HK-2 (cell line): ENCODE data around the gene CYP4V2.
A peak's percentile ranks its signal among the peaks of the same experiment; 100 is the strongest.

Experiments
- DNase-seq: peaks from one replicate; pipeline ENCODE4 v3.0.0-alpha.2; 2018; ENCODE audit not compliant: unreplicated experiment

Gene CYP4V2

GRCh38 chr4:186188107-186188506, 3.3 kb upstream of the CYP4V2 start:
- DNase-seq, result no peak

DNA sequence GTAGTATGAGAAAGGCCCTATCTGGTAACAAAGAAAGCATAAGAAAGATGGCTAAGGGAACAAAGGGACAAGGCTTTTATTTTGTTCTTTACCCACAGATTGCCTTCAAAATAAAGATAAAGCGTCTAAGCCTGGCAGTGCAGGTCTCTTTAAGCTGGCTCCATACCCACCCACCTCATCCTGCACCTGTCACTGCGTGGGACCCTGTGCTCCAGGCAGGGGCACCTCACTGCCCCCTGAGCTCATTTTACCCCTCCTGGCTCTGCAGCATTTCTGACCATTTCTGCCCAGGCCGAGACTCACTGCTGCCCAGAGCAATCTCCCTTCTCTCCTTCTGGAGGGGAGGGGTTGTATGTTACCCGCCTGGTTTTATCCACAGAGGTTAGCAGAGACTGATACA, 1.7 kb upstream of the CYP4V2 start:
- no peak for DNase-seq

GRCh38 chr4:186190581-186191199, 677 bp upstream of the CYP4V2 start:
- DNase-seq, result no peak

DNA sequence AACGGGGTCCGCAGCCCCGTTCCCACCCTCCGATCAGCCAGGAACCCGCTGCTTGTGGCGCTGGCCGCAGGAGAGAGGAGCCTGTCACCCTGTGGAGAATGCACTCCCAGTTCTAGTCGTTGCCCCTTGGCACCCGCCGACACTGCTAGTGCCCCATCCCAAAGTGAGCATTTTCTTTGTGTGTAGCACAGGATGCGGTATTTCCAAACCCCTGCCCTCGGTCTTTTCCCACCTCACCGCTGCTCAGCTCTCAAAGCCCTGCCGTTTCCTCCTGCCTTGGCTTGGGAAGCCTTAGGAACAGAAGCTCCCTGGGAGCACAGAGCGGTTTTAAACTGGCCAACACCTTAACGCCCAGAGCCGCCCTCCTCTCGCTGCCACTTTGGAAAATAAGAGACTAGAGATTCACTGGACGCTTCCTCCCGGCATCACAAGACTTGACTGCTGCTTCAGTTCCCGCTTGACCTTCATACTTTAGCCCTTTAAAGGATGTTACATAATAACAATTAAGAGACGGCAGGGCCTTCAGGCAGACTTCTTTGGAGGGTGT, 772 bp downstream of the CYP4V2 start:
- peak; percentile 54 for DNase-seq

- no peak for DNase-seq
Observed at GRCh38 chr4:186193851-186194250, 2.5 kb downstream of the CYP4V2 start.

- DNase-seq, result no peak
Observed at GRCh38 chr4:186196063-186196462, 4.7 kb downstream of the CYP4V2 start.

GRCh38 chr4:186200516-186200915, 9.1 kb downstream of the CYP4V2 start:
- DNase-seq, result no peak

DNA sequence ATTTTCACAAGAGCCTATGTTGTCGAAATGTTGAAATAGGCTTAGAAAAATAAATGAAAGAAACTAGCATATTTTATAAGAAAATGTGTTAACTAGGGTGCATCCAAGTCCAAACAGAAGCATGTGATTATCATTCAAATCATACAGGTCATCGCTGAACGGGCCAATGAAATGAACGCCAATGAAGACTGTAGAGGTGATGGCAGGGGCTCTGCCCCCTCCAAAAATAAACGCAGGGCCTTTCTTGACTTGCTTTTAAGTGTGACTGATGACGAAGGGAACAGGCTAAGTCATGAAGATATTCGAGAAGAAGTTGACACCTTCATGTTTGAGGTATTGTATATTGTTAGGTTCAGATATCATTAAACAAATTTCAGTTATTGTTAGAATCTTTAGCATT, 9.6 kb downstream of the CYP4V2 start:
- DNase-seq, result no peak

GRCh38 chr4:186201535-186202230, 10.3 kb downstream of the CYP4V2 start:
- no peak for DNase-seq

DNA sequence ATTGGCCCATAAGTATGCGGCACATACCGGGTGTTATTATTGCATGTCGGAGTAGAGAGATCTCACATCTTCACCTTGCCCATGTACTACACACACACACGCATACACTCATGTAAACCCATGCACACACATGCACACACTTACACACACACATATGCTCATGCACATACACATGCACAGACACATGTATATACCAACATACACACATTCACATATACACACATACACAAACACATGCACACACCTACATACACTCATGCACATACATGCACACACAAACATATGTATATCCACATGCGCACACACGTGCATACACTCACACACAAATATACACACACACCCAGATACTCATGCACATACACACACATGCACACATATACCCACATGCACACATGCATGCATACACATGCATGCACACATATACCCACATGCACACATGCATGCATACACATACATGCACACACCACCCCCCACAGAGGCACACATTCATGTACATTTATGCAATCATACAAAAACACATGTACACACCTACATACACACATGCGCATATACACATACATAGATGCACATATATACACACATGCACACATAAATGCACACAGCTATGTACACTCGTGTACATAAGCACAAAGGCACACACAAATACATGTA, 11.2 kb downstream of the CYP4V2 start:
- DNase-seq, result no peak

DNA sequence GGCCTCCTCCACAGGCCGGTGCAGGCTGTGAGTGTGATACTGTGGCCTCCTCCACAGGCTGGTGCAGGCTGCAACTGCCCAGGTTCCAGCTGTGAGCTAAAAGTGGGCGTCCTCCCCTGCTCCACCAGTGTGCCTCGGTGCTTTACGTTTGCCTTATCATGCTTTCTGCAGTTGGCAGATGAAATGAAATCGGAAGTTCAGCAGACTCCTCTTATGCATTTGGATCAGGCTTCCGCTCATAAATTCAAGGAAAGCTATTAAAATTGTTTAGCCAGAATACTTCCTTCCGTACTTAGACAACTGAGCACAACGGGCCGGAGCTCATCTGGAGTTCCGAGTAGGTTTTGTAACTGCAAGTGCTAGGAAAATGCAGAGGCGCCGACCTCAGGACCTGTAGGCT, 12.0 kb downstream of the CYP4V2 start:
- DNase-seq, result no peak

- no peak for DNase-seq
Observed at GRCh38 chr4:186204103-186204559, 12.8 kb downstream of the CYP4V2 start.

- DNase-seq, result no peak
Observed at GRCh38 chr4:186204686-186205085, 13.3 kb downstream of the CYP4V2 start.

DNA sequence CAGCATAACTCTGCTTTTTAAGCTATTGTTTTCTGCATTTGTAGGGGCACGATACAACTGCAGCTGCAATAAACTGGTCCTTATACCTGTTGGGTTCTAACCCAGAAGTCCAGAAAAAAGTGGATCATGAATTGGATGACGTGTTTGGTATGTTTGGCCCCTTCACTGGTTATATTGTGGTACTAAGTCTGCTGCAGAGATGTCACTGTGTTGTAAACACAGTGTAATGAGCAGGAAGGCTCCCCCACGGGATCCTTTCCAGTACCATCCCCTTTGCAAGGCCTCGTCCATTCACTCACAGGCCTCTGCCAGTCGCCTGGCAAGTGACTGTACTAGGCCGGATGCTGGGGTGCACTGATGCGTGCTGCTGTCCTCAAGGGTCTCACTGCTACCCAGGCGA, 13.8 kb downstream of the CYP4V2 start:
- DNase-seq, result no peak

DNA sequence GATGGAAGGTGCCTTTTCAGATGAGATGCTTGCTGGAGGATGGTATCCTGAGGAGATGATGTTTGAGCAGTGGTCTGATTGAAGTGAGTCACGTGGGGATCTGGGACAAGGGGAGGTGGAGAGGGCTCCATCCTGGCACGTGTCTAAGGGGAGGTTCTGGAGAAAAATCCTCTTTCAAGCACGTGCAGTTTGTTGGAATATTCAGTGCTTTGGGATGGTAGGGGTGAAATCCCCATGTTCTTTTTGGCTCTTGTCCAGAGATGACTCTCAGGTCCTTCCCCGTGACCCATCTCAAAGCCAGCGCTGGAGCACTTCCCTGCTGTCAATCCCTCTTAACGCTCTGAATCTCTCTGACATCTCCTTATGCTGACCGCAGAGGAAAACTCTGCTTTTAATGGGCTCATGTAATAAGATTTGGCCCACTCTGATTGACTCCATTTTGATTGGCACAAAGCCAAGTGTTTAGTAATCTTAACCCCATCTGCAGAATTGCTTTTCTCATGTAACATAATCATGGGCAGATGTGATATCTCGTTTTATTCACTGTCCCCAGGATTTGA, 25.2 kb downstream of the CYP4V2 start:
- no peak for DNase-seq

DNA sequence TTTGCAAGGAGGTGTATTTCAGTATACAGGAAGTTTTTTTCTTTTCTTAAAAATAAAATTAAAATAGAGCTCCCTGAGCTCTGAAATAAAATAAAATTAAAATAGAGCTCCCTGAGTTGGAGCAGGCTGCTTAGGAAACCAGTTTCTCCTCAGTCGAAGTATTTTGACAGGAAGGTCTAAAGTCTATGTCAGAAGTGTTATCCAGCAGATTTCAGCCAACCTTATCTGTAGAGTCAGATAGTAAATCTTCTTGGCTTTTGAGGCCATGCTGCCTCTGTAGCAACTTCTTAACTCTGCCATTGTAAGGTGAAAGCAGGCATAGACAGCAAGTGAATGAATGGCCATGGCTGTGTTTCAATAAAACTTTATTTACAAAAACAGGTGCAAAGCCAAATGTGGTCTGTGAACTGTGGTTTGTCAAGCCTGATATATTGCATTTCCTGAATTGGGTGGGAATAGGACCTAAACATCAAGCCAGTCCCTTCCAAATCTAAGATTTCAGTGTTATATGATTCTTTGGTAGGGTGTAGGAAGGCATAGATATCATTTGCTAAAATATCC, 26.4 kb downstream of the CYP4V2 start:
- no peak for DNase-seq

DNA sequence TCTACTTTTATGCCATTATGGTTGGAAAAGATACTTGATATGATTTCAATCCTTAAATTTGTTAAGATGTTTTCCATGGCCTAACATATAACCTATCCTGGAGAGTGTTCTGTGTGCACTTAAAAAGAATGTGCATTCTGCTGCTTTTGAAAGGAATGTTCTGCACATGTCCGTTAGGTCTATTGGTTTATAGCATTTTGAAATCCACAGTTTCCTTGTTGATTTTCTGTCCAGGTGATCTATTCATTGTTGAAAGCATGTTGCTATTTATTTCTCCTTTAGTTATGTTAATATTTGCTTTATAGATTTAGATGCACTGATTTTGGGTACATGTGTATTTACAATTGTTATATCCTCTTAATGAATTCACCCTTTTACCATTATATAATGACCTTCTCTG, 30.3 kb downstream of the CYP4V2 start:
- no peak for DNase-seq

GRCh38 chr4:186225848-186226247, 34.5 kb downstream of the CYP4V2 start:
- DNase-seq, result no peak

GRCh38 chr4:186226521-186227189, 35.3 kb downstream of the CYP4V2 start:
- DNase-seq, result no peak

DNA sequence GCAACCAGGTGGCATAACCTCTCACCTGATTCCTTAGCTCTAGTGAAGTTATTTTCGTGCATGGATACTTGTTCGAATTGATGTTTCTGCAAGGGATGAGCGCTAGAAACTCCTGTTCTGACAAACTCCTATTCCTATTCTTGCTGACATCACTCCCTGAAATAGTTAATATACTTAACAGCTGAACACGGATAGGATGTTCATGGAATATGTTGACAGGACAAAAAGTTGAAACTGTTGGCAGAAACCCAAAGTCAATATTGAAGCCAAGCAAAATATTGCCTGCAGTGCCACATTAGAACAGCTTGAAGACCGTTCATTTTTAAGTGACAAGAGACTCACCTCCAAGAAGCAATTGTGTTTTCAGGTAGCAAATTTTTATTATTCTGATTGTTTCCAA, 35.9 kb downstream of the CYP4V2 start, which contains the start of gene KLKB1:
TSS of gene KLKB1 (plus strand) at position 287 of the 400 bp plus-strand sequence. CDS start 689 bp downstream, outside the sequence.
- DNase-seq, result no peak

DNA sequence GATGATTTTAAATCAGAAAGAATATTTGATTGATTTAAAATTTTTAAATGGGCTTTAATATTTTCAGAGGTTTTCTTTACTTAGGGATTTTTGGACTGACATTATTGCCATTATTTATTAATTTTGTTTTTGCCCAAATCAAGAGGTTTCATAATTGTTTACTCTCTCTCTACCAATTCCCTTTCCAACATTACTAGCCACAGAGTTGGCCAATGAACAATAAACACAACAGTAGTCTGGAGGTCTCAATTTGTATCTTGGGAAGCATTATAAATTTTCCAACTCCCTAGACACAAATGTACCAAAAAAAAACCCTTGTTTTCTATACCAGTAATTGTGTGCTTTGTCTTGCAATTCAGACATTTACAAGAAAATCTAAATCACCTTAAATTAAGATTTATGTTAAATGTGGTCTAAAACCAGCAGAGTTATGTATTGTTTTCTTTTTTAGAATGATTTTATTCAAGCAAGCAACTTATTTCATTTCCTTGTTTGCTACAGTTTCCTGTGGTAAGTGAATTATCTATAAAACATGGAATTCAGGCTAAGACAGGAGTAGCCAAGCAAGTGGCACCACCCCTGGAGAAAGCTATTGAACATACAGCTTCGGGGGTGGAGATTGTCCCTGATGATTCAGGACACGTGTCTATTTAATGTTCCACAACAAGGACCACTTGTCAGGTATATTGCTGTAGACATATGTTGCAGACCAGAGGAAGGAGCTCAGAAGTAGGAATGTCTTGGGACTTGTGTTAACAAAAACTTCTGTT, 36.6 kb downstream of the CYP4V2 start:
- no peak for DNase-seq
